Pancreas (tissue), 10 donors: Measurements from ENCODE around the gene KCNIP1. TPM values are rescaled to one million over a fixed set of nuclear protein-coding genes. Genes with fewer than 3 reads are reported as not detected.

Source experiments
- ATAC-seq, 4 donors: fragments of 200-7000 bp; cut with Tn5 transposase; one replicate each; pipeline versions ENCODE4 v1.8.0 to v1.9.1; 2020; ENCODE audit warnings: mild to moderate bottlenecking in 4 of 4, moderate library complexity in 4 of 4
- DNase-seq, 6 donors: peaks; one replicate each; pipeline ENCODE4 v3.0.0-alpha.2; 2020
- FAIRE-seq: peaks from 2 replicates; lab custom pipeline; 2012; peaks lifted over from hg19 to GRCh38; lab: Jason Lieb, UNC
- H3K27ac ChIP-seq, 4 donors: fragments of 200-600 bp; sonication (generic); 1 replicate in 3 of 4; 2 replicates in 1 of 4; pipeline versions ENCODE4 v1.5.0 to v1.8.0; 2020
- H3K27me3 ChIP-seq, 4 donors: fragments of 200-600 bp; one replicate each; pipeline ENCODE4 v1.8.0; 2021
- H3K36me3 ChIP-seq, 3 donors: fragments of 200-600 bp; sonication (generic) in 1 of 3; one replicate each; pipeline versions ENCODE4 v1.5.0 to v1.8.0; 2020 to 2021
- H3K4me1 ChIP-seq, 3 donors: fragments of 200-600 bp; one replicate each; pipeline ENCODE4 v1.8.0; 2021
- H3K4me3 ChIP-seq, 4 donors: fragments of 200-600 bp; sonication (generic) in 2 of 4; one replicate each; pipeline versions ENCODE4 v1.5.0 to v1.8.0; 2020 to 2021
- H3K9me3 ChIP-seq, 4 donors: fragments of 200-600 bp; one replicate each; pipeline ENCODE4 v1.8.0; 2021
- CTCF ChIP-seq, 4 donors: fragments of 200-600 bp; sonication (generic) in 3 of 4; IDR thresholded peaks; one replicate each; pipeline versions ENCODE4 v1.5.0 to v1.8.0; 2021; ENCODE audit warnings: antibody characterized with exemption in 4 of 4
- WGBS, 2 donors: extraction: QIAGEN DNeasy Blood & Tissue Kit; methylation state at CpG; one replicate each; pipeline ENCODE4 v1.1.7; 2013; 5-methylcytosine and 5-hydroxymethylcytosine counted together
- intact Hi-C, 3 donors: fragments of 100-400 bp; cut with DNase I; formaldehyde crosslinking; loops; one replicate each; pipeline versions ENCODE4 v1.11.1 to v1.14.2; 2022
- polyA plus RNA-seq, 2 donors: library from polyadenylated mRNA; stranded (reverse); fragments of 200-250 nt; gene quantifications; one replicate each; pipeline ENCODE4 v1.2.3, GENCODE V29; 2013
- total RNA-seq, 6 donors: library from RNA; stranded (reverse); fragmentation: NEBNext Ultra II Directional in 4 of 6; extraction: Animal tissue kit (Norgen Biotek cat#: 25700) in 4 of 6; gene quantifications; one replicate each; pipeline versions ENCODE4 v1.2.1 to v1.2.4, GENCODE V29; 2021 to 2023
- donor health status: healthy with polysubstance abuse.
- donor health status: DM: no; HTN: no; CAD: no; lungs with moderate emphysema.
- donor health status: DM: no; HTN: no; CAD: no.
- donor health status: control.
- donor health status: control.
- donor health status: Bipolar disorder and iron deficiency.
- donor health status: DM: yes; HTN: yes; CAD: no.
- donor health status: DM: no; HTN: no; CAD: no.
- donor health status: DM: no; HTN: no; CAD: no.
- donor health status: DM: yes; HTN: yes; CAD: no.

The KCNIP1 gene
- total and polyA plus RNA-seq, 8 donors = 0.31 to 10.3 (median 1.1) TPM

DNA sequence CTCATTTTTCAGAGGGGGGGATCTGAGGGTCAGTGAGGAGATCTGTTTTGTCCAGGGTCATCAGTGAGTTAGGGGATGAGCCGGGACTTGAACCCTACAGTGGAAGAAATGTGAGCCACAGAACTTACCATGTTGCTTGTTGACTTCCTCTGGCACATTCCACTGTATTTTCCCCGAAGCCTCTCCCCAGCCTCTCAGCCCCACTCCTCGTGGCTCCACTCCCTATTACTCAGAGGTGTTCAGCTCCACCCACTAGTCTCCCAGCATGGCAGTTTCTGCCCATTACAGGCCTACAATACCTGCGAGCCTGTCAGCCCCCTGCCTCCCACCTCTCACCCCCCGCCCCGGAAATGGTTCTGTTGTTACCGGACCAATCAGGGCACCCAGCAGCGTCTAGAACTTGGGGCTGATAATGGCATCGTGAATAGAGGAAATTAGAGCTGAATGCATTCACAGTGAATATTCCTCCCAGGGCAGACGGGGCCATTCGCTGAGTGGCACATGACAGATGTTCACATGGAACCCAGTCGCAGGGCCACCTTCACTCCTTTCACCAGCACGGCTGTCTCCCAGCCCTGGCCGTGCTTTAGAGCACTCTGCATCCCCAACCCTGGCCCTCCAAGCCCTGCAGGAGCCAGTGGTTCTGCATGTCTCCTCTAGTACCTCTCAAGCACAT, 81.6 kb downstream of the KCNIP1 start:
- no peak for DNase-seq
- Histone ChIP-seq H3K4me3 (no peak overlapping the region), H3K4me1 (no peaks in the 10 kb centered on the region), H3K27ac (no peak overlapping the region), H3K9me3 (no peaks in the 10 kb centered on the region), H3K27me3 (no peaks in the 10 kb centered on the region), H3K36me3 (no peaks in the 10 kb centered on the region)
- intact Hi-C loops = no loop called here
- ATAC-seq = no peak
- no peak for TF ChIP-seq CTCF (IDR thresholded peaks at IDR 0.05)
- FAIRE-seq = no peak
- WGBS, 2 donors = 65 to 71% methylated on average over 14 of the region's 14 CpGs

GRCh38 chr5:170587808-170588207, 84.0 kb downstream of the KCNIP1 start:
- no peaks in the 10 kb centered on the region for H3K4me1 ChIP-seq
- H3K27ac ChIP-seq = no peak overlapping the region
- H3K4me3 ChIP-seq = no peak overlapping the region
- no peaks in the 10 kb centered on the region for H3K36me3 ChIP-seq
- no peak for FAIRE-seq
- no peaks in the 10 kb centered on the region for H3K9me3 ChIP-seq
- no peaks in the 10 kb centered on the region for H3K27me3 ChIP-seq
- no peak for DNase-seq
- 32 to 36% methylated on average over 2 of the region's 2 CpGs for WGBS, 2 donors
- ATAC-seq = no peak
- TF ChIP-seq CTCF (IDR thresholded peaks at IDR 0.05) = no peak
- intact Hi-C loops = no loop called here

- no peaks in the 10 kb centered on the region for H3K9me3 ChIP-seq
- no peak for TF ChIP-seq CTCF (IDR thresholded peaks at IDR 0.05)
- no peaks in the 10 kb centered on the region for H3K36me3 ChIP-seq
- no peak for DNase-seq
- H3K27me3 ChIP-seq = no peaks in the 10 kb centered on the region
- intact Hi-C loops = no loop called here
- no peaks in the 10 kb centered on the region for H3K4me1 ChIP-seq
- no peak overlapping the region for H3K27ac ChIP-seq
- 79 to 83% methylated on average over 6 of the region's 6 CpGs for WGBS, 2 donors
- no peak for FAIRE-seq
- H3K4me3 ChIP-seq = no peak overlapping the region
- ATAC-seq = no peak
Observed at GRCh38 chr5:170589643-170590042, 85.8 kb downstream of the KCNIP1 start.

- DNase-seq (no peak), FAIRE-seq (no peak), ATAC-seq (no peak)
- Histone ChIP-seq H3K4me3 (no peak overlapping the region), H3K9me3 (no peaks in the 10 kb centered on the region), H3K27me3 (no peaks in the 10 kb centered on the region), H3K4me1 (no peaks in the 10 kb centered on the region), H3K36me3 (no peaks in the 10 kb centered on the region), H3K27ac (no peak overlapping the region)
- no peak for TF ChIP-seq CTCF (IDR thresholded peaks at IDR 0.05)
- 39 to 61% methylated on average over 3 of the region's 3 CpGs for WGBS, 2 donors
- intact Hi-C loops = no loop called here
Observed at GRCh38 chr5:170590566-170590965, 86.7 kb downstream of the KCNIP1 start.

- no peak overlapping the region for H3K27ac ChIP-seq
- H3K36me3 ChIP-seq = no peaks in the 10 kb centered on the region
- TF ChIP-seq CTCF (IDR thresholded peaks at IDR 0.05) = no peak
- H3K4me3 ChIP-seq = no peak overlapping the region
- no peaks in the 10 kb centered on the region for H3K4me1 ChIP-seq
- ATAC-seq (peak in 2 of 4 donors; percentile 37 to 66), FAIRE-seq (no peak), DNase-seq (no peak)
- intact Hi-C loops = no loop called here
- no peaks in the 10 kb centered on the region for H3K27me3 ChIP-seq
- 49 to 72% methylated on average over 5 of the region's 5 CpGs for WGBS, 2 donors
- H3K9me3 ChIP-seq = no peaks in the 10 kb centered on the region
Observed at GRCh38 chr5:170591054-170591453, 87.2 kb downstream of the KCNIP1 start.
